Smooth muscle cell (in vitro differentiated cells): ENCODE measurements around the gene NIPAL4. TPM values are rescaled to one million over a fixed set of nuclear protein-coding genes. Genes with fewer than 3 reads are reported as not detected.

ENCODE experiments used
- DNase-seq: peaks from one replicate; lab custom pipeline; 2025; ENCODE audit not compliant: unreplicated experiment; lab: John Stamatoyannopoulos, UW
- H2AFZ ChIP-seq: fragments of 200-600 bp; sonication (generic); 2 replicates; pipeline ENCODE4 v1.6.0; 2016; ENCODE audit warnings: antibody characterized with exemption, low read depth, mild to moderate bottlenecking
- H3F3A ChIP-seq: fragments of 200-600 bp; sonication (generic); 2 replicates; pipeline ENCODE4 v1.6.0; 2017; ENCODE audit warnings: antibody characterized with exemption, low read depth
- H3K27ac ChIP-seq: fragments of 200-600 bp; sonication (generic); 2 replicates; pipeline ENCODE4 v1.5.1; 2016; ENCODE audit warnings: low read depth, mild to moderate bottlenecking
- H3K27me3 ChIP-seq: fragments of 200-600 bp; sonication (generic); 2 replicates; pipeline ENCODE4 v1.6.1; 2016; ENCODE audit warnings: low read depth, mild to moderate bottlenecking
- H3K36me3 ChIP-seq: fragments of 200-600 bp; sonication (generic); 2 replicates; pipeline ENCODE4 v1.5.1; 2016; ENCODE audit warnings: low read depth
- H3K4me1 ChIP-seq: fragments of 200-600 bp; sonication (generic); 2 replicates; pipeline ENCODE4 v1.5.1; 2016; ENCODE audit warnings: low read depth
- H3K4me2 ChIP-seq: fragments of 200-600 bp; sonication (generic); 2 replicates; pipeline ENCODE4 v1.6.0; 2016; ENCODE audit warnings: mild to moderate bottlenecking
- H3K4me3 ChIP-seq: fragments of 200-600 bp; sonication (generic); 2 replicates; pipeline ENCODE4 v1.5.1; 2016; ENCODE audit warnings: mild to moderate bottlenecking
- H3K79me2 ChIP-seq: fragments of 200-600 bp; sonication (generic); 2 replicates; pipeline ENCODE4 v1.6.0; 2016; ENCODE audit warnings: low read depth, mild to moderate bottlenecking
- H3K9ac ChIP-seq: fragments of 200-600 bp; sonication (generic); 2 replicates; pipeline ENCODE4 v1.6.0; 2016; ENCODE audit warnings: low read depth
- H3K9me3 ChIP-seq: fragments of 200-600 bp; sonication (generic); replicated peaks from 2 replicates; pipeline ENCODE4 v1.5.1; 2016; ENCODE audit warnings: low read depth
- H4K20me1 ChIP-seq: fragments of 200-600 bp; sonication (generic); 2 replicates; pipeline ENCODE4 v1.6.0; 2016; ENCODE audit warnings: low read depth
- WGBS: methylation state at CpG from one replicate; pipeline ENCODE4 v1.1.7; 2016; ENCODE audit warnings: low lambda C conversion rate; 5-methylcytosine and 5-hydroxymethylcytosine counted together
- polyA plus RNA-seq: library from polyadenylated mRNA; unstranded; fragments of >200 nt; fragmentation: Nextera tagmentation; extraction: Ambion mirVana; gene quantifications from 2 replicates; pipeline ENCODE4 v1.2.1, GENCODE V29; 2016
- total RNA-seq: library from RNA; depleted of rRNA; stranded (reverse); fragments of >200 nt; gene quantifications from 2 replicates; pipeline ENCODE4 v1.2.3, GENCODE V29; 2014
- TF ChIP-seq, protein P1 (sequence below): fragments of 200-600 bp; sonication (generic); IDR thresholded peaks from 2 replicates; pipeline ENCODE4 v1.5.1; 2017; ENCODE audit warnings: borderline replicate concordance, mild to moderate bottlenecking, antibody characterized with exemption; ENCODE audit not compliant: insufficient read depth, poor library complexity, severe bottlenecking

Gene NIPAL4
- total and polyA plus RNA-seq, 2 experiments from 2014 or later = 0.37 to 6.9 TPM

DNA sequence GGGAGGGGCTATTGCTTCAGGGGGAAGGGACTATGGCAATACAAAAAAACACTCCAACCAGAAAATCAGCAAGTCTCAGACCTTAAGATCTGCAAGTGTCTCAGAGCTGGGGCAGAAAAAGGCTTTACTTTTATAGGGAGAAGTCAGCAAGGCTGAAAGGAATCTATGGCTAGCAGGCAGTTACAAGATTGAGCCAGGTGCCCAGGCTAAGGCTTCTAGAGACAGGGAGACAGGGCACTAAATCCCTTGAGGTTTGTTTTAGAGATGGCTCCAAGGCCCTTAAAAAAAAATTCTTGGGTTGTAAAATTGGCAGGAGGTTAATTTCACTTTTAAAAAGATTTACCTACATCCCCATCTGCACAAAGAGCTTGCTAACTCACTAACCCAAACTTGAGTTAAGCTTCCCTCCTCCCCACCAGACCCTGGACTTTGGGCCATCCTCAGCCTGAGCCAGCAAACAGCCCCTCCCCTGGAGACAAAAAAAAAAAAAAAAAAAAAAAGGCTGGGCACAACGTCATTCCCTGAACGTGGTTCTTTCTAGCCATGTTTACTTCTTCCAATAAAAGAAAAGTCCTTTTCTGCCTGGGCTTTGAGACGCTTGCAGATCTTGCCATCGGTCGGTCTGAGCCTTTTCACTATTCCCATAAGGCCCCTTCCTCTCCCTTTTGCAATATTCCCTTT is 17.9 kb downstream of the NIPAL4 start:
- Histone ChIP-seq H3F3A (no peaks in the 10 kb centered on the region), H3K4me2 (no peak overlapping the region), H3K4me1 (no peaks in the 10 kb centered on the region), H4K20me1 (no peaks in the 10 kb centered on the region), H3K9me3 (no peaks in the 10 kb centered on the region), H3K4me3 (no peak overlapping the region), H3K9ac (no peak overlapping the region), H3K27me3 (no peaks in the 10 kb centered on the region), H3K79me2 (no peaks in the 10 kb centered on the region), H3K27ac (no peak overlapping the region), H3K36me3 (peaks cover 5% of the 10 kb centered on the region), H2AFZ (no peak overlapping the region)
- no peak for DNase-seq
- TF ChIP-seq, protein P1, sequence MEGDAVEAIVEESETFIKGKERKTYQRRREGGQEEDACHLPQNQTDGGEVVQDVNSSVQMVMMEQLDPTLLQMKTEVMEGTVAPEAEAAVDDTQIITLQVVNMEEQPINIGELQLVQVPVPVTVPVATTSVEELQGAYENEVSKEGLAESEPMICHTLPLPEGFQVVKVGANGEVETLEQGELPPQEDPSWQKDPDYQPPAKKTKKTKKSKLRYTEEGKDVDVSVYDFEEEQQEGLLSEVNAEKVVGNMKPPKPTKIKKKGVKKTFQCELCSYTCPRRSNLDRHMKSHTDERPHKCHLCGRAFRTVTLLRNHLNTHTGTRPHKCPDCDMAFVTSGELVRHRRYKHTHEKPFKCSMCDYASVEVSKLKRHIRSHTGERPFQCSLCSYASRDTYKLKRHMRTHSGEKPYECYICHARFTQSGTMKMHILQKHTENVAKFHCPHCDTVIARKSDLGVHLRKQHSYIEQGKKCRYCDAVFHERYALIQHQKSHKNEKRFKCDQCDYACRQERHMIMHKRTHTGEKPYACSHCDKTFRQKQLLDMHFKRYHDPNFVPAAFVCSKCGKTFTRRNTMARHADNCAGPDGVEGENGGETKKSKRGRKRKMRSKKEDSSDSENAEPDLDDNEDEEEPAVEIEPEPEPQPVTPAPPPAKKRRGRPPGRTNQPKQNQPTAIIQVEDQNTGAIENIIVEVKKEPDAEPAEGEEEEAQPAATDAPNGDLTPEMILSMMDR = no peak
- WGBS = 24% methylated on average over 5 of the region's 5 CpGs

DNA sequence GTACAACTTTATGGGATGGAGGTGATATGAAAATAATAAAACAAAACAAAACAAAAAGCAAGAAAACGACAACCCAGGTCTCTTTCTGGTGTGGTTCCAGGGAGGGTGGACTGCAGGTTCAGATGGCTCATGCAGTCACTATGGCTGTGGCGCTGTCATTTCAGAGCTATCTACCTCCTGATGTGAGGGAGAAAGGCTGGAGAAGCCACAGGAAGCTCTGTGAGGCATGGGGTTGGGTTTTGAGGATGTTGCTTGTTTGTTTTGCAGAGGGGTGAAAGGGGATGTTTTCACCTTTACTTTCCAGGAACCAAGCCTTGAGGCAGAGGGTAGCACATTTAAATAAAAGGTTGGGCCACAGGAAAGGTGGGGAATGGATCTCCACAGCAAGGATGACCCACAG is 18.7 kb downstream of the NIPAL4 start:
- no peak for DNase-seq
- TF ChIP-seq, protein P1 = no peak
- H3K79me2 ChIP-seq = no peaks in the 10 kb centered on the region
- no peak overlapping the region for H3K4me2 ChIP-seq
- no peak overlapping the region for H3K9ac ChIP-seq
- H3F3A ChIP-seq = no peaks in the 10 kb centered on the region
- WGBS = 90% methylated on average over 2 of the region's 2 CpGs
- H2AFZ ChIP-seq = no peak overlapping the region
- no peaks in the 10 kb centered on the region for H3K27me3 ChIP-seq
- no peak overlapping the region for H3K27ac ChIP-seq
- H3K9me3 ChIP-seq = no peaks in the 10 kb centered on the region
- no peaks in the 10 kb centered on the region for H3K4me1 ChIP-seq
- H3K4me3 ChIP-seq = no peak overlapping the region
- H3K36me3 ChIP-seq = peaks cover 9% of the 10 kb centered on the region
- no peaks in the 10 kb centered on the region for H4K20me1 ChIP-seq

DNA sequence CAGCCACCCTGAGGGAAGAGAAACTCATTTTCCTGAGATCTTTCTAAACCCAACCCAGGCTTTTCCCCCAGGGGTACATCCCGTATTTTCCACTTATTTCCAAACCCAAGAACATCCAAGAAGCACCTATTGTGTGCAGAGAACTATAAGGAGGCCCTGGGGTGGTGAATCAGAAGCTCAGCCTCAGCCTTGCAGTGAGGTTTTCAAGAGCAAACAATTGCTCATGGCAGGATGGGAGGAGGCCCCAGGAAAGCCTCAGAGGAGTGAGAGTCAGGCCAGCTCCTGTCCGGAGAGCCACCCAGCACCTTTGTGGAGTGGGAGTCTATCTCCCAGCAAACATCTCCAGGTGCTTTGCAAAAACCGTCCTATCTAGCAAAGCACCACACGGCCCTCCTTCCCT is 19.2 kb downstream of the NIPAL4 start:
- no peak overlapping the region for H3K4me3 ChIP-seq
- no peaks in the 10 kb centered on the region for H3F3A ChIP-seq
- H3K4me2 ChIP-seq = no peak overlapping the region
- no peaks in the 10 kb centered on the region for H4K20me1 ChIP-seq
- TF ChIP-seq, protein P1 = no peak
- H3K27me3 ChIP-seq = no peaks in the 10 kb centered on the region
- H2AFZ ChIP-seq = no peak overlapping the region
- H3K79me2 ChIP-seq = no peaks in the 10 kb centered on the region
- no peaks in the 10 kb centered on the region for H3K4me1 ChIP-seq
- H3K9ac ChIP-seq = no peak overlapping the region
- no peak overlapping the region for H3K27ac ChIP-seq
- no peak for DNase-seq
- no peaks in the 10 kb centered on the region for H3K9me3 ChIP-seq
- 93% methylated on average over 4 of the region's 4 CpGs for WGBS
- peaks cover 9% of the 10 kb centered on the region for H3K36me3 ChIP-seq
